LoVo (cell line): ENCODE data around the gene ZNF684.
A peak's percentile ranks its signal among the peaks of the same experiment; 100 is the strongest.
"Not testable (repeated sequence)": the region's sequence is repeated elsewhere in the genome, so short reads cannot be mapped to it uniquely, and the experiment has no call there.

Source experiments
- DNase-seq: peaks from one replicate; pipeline ENCODE4 v3.0.0-alpha.2; 2016; ENCODE audit warnings: low spot score

ZNF684 gene

DNA sequence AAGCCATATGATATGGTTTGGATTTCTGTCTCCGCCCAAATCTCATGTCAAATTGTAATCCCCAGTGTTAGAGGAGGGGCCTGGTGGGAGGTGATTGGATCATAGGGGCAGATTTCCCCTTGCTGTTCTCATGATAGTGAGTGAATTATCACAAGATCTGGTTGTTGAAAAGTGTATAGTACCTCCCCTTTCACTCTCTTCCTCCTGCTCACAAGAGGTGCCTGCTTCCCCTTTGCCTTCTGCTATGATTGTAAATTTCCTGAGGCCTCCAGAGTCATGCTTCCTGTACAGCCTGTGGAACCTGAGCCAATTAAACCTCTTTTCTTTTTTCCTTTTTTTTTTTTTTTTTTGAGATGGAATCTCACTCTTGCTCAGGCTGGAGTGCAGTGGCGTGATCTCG lies 43.4 kb downstream of the ZNF684 start:
- not testable (repeated sequence) for DNase-seq

DNA sequence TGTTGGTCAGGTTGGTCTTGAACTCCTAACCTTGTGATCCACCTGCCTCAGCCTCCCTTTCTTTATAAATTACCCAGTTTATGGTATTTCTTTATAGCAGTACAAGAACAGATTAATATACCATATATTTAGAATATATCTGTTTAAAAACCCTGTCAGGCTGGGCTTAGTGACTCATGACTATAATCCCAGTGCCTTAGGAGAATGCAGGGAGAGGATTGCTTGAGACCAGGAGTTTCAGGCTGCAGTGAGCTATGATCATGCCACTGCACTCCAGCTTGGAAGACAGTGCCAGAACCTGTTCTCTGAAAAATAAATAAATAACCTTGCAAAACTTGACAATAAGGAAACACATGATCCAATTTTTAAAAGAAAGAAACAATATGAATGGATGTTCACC lies 43.9 kb downstream of the ZNF684 start:
- no peak for DNase-seq

DNA sequence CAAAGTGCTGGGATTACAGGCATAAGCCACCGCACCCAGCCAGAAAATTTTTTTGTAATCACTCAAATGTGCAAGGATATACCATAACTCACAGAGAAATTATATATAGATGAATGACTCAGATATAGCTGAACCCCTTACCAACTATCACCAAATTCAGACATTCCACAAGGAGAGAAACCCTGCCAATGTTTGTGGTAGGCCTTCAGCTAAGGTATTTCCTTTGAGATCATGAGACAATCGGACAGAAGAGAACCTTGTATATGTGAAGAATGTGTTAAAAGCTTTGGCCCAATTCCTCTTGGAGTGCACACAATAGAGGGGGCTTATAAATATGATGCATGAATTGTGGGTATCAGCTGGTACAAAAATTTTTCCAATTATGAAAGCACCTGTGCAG lies 50.7 kb downstream of the ZNF684 start:
- DNase-seq: no peak

- DNase-seq: no peak
These were observed 52.5 kb downstream of the ZNF684 start for GRCh38 chr1:40583980-40584379.

GRCh38 chr1:40588586-40588985 lies 57.1 kb downstream of the ZNF684 start:
- DNase-seq: no peak

- DNase-seq: peak; percentile 26
These were observed 60.8 kb downstream of the ZNF684 start for GRCh38 chr1:40592107-40592803.

DNA sequence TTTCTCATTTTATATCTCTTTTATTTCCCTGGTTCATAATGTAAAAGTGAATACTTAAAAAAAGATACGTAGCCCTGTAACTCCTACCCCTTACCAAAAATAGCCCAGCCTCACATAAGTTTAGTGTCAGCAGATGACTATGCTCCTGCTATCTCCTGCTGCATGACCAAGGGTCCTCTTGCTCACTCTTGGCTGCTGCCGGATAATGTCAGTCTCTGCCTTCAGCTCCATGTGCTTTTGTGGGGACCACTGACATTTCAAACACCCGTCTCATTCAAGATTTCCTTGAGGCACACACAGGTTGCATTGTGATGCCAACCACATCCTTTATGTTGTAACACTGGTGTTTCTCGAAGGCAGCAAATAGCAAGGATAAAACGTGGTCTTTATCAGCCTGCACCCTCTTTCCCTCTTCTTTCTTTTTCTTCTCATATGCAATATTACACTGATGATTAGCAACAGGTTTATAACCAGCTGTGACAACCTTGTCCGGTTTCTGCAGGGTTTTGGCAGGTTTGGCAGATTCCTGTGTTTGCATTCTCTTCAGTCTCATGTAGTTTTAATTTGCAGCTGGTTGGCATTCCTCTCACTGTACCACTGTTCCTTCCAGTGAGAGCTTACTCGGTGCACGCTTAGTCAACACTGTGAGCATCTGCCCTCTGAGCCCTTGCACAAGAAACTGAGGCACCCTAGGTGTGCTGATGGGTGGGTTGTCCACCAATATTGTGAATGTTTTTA lies 62.2 kb downstream of the ZNF684 start:
- DNase-seq: no peak

DNA sequence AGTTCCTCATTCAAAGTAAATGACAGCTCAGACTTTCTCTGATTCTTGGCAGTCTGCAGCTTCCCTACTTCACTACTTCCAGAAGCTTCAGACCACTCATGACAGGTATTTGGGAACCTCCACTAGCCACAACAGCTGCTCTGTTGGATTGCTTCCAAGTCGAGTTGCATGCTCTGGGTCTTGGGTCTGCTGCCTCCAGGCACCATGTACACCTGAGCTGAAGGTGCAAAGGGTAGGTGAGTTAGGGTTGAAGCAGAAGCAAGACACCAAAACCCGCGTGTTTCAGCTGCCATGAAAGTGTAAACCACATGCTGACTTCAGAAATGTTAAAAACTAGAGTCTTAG lies 62.7 kb downstream of the ZNF684 start:
- DNase-seq: no peak

- no peak for DNase-seq
These were observed 64.2 kb downstream of the ZNF684 start for GRCh38 chr1:40595623-40596022.
